Vagina (tissue), 2 donors: Measurements from ENCODE around the gene NDUFB10. TPM values are rescaled to one million over a fixed set of nuclear protein-coding genes. Genes with fewer than 3 reads are reported as not detected.
A peak's percentile ranks its signal among the peaks of the same experiment; 100 is the strongest.

Experiments used
- DNase-seq, 2 donors: peaks; one replicate each; pipeline ENCODE4 v3.0.0-alpha.2; 2017; ENCODE audit errors: extremely low spot score in 2 of 2
- H3K27ac ChIP-seq: fragments of 200-600 bp; sonication (generic); one replicate; pipeline ENCODE4 v1.5.1; 2019
- H3K27me3 ChIP-seq: fragments of 200-600 bp; sonication (generic); one replicate; pipeline ENCODE4 v1.5.1; 2019
- H3K36me3 ChIP-seq, 2 donors: fragments of 200-600 bp; sonication (generic); one replicate each; pipeline ENCODE4 v1.5.1; 2017 to 2019
- H3K4me1 ChIP-seq: fragments of 200-600 bp; sonication (generic); one replicate; pipeline ENCODE4 v1.5.1; 2019
- H3K4me3 ChIP-seq, 2 donors: fragments of 200-600 bp; sonication (generic); 1 replicate in 1 of 2; 2 replicates in 1 of 2; pipeline ENCODE4 v1.5.1; 2016 to 2019
- H3K9me3 ChIP-seq: fragments of 200-600 bp; sonication (generic); one replicate; pipeline ENCODE4 v1.5.1; 2019
- POLR2A ChIP-seq, 2 donors: fragments of 450-650 bp; IDR thresholded peaks; one replicate each; pipeline ENCODE4 v1.6.1; 2017; ENCODE audit warnings: antibody characterized with exemption in 2 of 2, mild to moderate bottlenecking in 2 of 2, moderate library complexity in 2 of 2
- POLR2AphosphoS5 ChIP-seq, 2 donors: sonication (generic); formaldehyde crosslinking; IDR thresholded peaks; one replicate each; pipeline ENCODE4 v1.9.0; 2017; ENCODE audit warnings: antibody characterized with exemption in 2 of 2, mild to moderate bottlenecking in 2 of 2, low read depth in 1 of 2; ENCODE audit not compliant: insufficient read depth in 1 of 2
- intact Hi-C: fragments of 100-400 bp; cut with DNase I; formaldehyde crosslinking; loops from one replicate; pipeline ENCODE4 v1.15.1; 2023
- total RNA-seq: library from RNA; depleted of rRNA; stranded (reverse); fragments of >200 nt; gene quantifications from one replicate; pipeline ENCODE4 v1.2.3, GENCODE V29; 2016
- TF ChIP-seq, protein P1 (sequence below), 3 experiments: fragments of 450-650 bp in 2 of 3; fragments of 200-600 bp in 1 of 3; sonication (generic) in 1 of 3; IDR thresholded peaks; one replicate each; pipeline ENCODE4 v1.5.1; 2017 to 2019; ENCODE audit warnings: antibody characterized with exemption in 3 of 3, mild to moderate bottlenecking in 2 of 3, moderate library complexity in 2 of 3

The NDUFB10 gene
- total RNA-seq, 1 donor from 2014 or later = 132 TPM

DNA sequence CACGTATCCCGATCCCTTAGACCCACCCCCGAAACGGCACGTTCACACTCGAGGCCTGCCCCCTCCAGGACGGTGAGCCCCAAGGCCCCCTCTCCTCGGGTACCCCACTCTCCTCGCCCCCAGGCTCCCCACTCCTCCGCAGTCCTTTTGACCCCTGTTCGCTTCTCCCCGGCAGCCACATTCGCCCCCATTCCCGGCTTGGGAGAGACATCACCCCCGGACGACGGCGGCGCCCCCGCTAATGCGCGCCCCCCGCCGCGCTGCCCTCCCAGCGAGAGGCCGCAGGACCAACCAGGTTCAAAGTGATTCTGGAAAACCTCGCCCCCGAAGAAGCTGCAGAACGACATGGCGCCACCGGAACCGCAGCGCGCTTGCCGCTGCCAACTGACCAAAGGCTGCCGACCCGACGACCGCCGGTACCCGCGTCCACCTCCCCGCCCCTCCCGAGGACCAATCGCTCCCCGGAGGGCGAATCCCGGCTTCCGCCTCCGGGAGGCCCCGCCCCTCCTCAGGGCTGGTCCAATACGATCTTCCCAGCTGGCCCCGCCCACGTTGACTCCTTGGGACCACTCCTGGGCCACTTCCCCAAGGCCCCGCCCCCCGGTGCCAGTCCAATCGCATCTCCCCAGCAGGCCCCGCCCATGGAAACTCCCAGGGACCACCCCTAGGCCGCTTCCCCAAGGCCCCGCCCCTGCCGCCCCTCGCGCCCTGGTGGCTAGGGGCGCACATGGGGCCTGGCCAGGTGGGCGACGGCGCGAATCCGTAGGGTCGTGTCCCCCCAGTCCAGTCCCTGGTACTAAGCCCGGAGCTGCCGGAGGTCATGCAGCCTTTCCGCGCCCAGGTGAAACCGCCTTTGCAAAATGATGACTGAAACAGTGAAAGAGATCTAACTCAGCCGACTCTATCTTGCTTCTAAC lies 16.3 kb upstream of the NDUFB10 start, which contains the start of gene MSRB1:
Gene MSRB1, minus strand, starts transcription at position 390 of the 917 bp plus-strand sequence. Its CDS starts 43 bp downstream, at position 347.
- Histone ChIP-seq H3K4me1 (peaks cover 21% of the 10 kb centered on the region), H3K4me3 (peak within 1 kb of the TSS; percentile 77 to 97), H3K9me3 (no peaks in the 10 kb centered on the region), H3K27me3 (no peaks in the 10 kb centered on the region), H3K27ac (peak within 1 kb of the TSS; percentile 82), H3K36me3 (peaks cover 0 to 27% of the 10 kb centered on the region in 2 donors)
- DNase-seq = peak in 1 of 2 donors; percentile 98
- intact Hi-C loops = no loop called here
- TF ChIP-seq, protein P1, sequence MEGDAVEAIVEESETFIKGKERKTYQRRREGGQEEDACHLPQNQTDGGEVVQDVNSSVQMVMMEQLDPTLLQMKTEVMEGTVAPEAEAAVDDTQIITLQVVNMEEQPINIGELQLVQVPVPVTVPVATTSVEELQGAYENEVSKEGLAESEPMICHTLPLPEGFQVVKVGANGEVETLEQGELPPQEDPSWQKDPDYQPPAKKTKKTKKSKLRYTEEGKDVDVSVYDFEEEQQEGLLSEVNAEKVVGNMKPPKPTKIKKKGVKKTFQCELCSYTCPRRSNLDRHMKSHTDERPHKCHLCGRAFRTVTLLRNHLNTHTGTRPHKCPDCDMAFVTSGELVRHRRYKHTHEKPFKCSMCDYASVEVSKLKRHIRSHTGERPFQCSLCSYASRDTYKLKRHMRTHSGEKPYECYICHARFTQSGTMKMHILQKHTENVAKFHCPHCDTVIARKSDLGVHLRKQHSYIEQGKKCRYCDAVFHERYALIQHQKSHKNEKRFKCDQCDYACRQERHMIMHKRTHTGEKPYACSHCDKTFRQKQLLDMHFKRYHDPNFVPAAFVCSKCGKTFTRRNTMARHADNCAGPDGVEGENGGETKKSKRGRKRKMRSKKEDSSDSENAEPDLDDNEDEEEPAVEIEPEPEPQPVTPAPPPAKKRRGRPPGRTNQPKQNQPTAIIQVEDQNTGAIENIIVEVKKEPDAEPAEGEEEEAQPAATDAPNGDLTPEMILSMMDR (IDR thresholded peaks at IDR 0.05) = no peak
- TF ChIP-seq POLR2AphosphoS5 (IDR thresholded peaks at IDR 0.05; ENCODE audit: insufficient read depth in 1 of 2, low read depth in 1 of 2) (peak; percentile 82 to 89), POLR2A (IDR thresholded peaks at IDR 0.05) (peak in 1 of 2 donors; percentile 65)

- no peak overlapping the region for H3K27ac ChIP-seq
- DNase-seq = no peak
- H3K4me1 ChIP-seq = peaks cover 21% of the 10 kb centered on the region
- no peaks in the 10 kb centered on the region for H3K27me3 ChIP-seq
- H3K4me3 ChIP-seq = no peak overlapping the region
- TF ChIP-seq POLR2A (IDR thresholded peaks at IDR 0.05) (no peak), POLR2AphosphoS5 (IDR thresholded peaks at IDR 0.05; ENCODE audit: insufficient read depth in 1 of 2, low read depth in 1 of 2) (no peak)
- TF ChIP-seq, protein P1 (IDR thresholded peaks at IDR 0.05) = no peak
- no peaks in the 10 kb centered on the region for H3K9me3 ChIP-seq
- intact Hi-C loops = no loop called here
- peaks cover 0 to 12% of the 10 kb centered on the region in 2 donors for H3K36me3 ChIP-seq
Observed at GRCh38 chr16:1944612-1945199, 14.6 kb upstream of the NDUFB10 start.

DNA sequence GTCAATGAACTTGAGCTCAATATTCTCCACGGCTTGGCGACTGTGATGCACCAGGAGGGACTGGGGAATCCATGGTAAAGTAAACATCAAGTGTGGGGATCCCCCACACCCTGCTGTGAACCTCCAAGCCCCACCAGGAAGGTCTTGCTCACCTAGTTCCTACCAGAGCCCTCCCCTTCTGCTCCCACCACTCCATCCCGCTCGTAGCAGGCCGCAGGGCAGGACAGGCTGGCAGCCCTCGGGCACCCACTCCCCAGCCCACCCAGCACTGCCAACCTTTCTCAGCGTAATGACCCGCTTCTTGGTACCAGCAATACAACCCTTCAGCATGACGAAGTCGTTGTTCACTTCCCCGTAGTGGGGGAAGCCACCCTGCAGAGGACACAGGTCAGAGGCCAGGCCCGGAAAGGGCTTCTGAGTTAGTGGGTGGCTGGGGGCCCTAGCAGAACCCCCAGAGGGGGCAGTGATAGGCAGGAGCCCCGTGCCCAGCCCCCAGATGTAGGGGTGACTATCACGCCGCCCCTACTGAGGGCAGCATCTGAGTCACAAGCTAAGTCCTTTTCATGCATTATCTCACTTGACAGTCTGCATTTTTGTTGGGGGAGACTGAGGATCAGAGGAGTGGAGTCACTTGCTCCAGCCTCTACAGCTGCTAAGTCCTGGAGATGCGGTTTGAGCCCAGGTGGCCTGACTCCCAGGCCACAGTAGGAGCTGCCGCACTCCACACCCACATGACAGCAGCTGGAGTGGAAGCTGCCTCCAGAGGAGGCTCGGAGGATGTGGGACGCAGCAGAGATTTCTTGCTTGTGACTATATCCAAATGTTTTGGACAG lies 13.6 kb upstream of the NDUFB10 start:
- TF ChIP-seq POLR2A (IDR thresholded peaks at IDR 0.05) (no peak), POLR2AphosphoS5 (IDR thresholded peaks at IDR 0.05; ENCODE audit: insufficient read depth in 1 of 2, low read depth in 1 of 2) (no peak)
- TF ChIP-seq, protein P1 (IDR thresholded peaks at IDR 0.05) = no peak
- no peak for DNase-seq
- no peak overlapping the region for H3K4me3 ChIP-seq
- H3K4me1 ChIP-seq = peaks cover 21% of the 10 kb centered on the region
- H3K27ac ChIP-seq = no peak overlapping the region
- H3K9me3 ChIP-seq = no peaks in the 10 kb centered on the region
- H3K36me3 ChIP-seq = peaks cover 0 to 1% of the 10 kb centered on the region in 2 donors
- no peaks in the 10 kb centered on the region for H3K27me3 ChIP-seq
- intact Hi-C loops = no loop called here

DNA sequence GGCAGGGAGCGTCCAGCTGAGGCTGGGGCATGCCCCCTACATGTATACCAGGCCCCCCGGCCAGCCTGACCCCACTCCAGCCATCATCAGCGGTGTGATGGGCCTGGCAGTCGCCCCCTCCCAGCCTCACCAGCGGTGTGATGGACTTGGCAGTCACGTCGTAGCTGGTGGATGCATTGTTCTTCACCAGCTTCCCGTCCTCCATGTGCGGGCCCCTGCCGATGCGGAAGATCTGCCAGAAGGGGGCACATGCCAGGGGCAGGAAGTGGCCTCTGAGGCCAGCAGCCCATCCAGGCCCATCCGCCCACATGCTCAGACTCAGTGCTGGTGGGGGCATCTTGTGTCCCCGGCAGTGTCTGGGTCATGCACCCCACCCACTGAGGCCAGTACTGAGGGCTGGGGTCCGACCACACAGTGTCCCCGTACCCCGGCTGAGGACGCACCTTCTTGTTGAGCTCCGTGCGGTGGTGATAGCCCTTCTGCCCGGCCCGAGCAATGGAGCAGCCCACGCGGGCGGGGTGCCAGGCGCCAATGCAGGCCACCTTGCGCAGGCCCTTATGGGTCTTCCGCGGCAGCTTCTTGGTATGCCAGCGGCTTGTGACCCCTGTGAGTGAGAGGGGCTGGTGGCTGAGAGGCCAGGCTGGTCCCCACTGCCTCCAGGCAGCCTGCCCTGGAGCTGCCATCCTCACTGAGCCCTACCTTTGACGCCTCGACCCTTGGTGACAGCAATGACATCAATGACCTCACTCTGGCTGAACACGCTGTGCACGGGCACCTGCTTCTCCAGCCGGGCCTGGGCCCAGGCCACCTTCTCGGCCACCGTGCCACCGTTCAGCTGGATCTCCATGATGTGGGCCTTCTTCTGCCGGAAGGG lies 12.6 kb upstream of the NDUFB10 start:
- no peaks in the 10 kb centered on the region for H3K36me3 ChIP-seq
- no peak overlapping the region for H3K27ac ChIP-seq
- H3K4me3 ChIP-seq = no peak overlapping the region
- peaks cover 16% of the 10 kb centered on the region for H3K4me1 ChIP-seq
- no peaks in the 10 kb centered on the region for H3K9me3 ChIP-seq
- no peak for DNase-seq
- intact Hi-C loops = no loop called here
- no peaks in the 10 kb centered on the region for H3K27me3 ChIP-seq
- TF ChIP-seq POLR2AphosphoS5 (IDR thresholded peaks at IDR 0.05; ENCODE audit: insufficient read depth in 1 of 2, low read depth in 1 of 2) = no peak
- TF ChIP-seq POLR2A (IDR thresholded peaks at IDR 0.05) = no peak
- TF ChIP-seq, protein P1 (IDR thresholded peaks at IDR 0.05) = no peak
